Neutrophil (primary cell): ENCODE results near the gene PTCSC3.

ENCODE experiments used
- H3K27ac ChIP-seq: fragments of 200-600 bp; sonication (generic); 2 replicates; pipeline ENCODE4 v1.5.1; 2016; ENCODE audit warnings: mild to moderate bottlenecking, moderate library complexity
- H3K27me3 ChIP-seq: fragments of 200-600 bp; sonication (generic); 2 replicates; pipeline ENCODE4 v1.6.0; 2016; ENCODE audit warnings: mild to moderate bottlenecking
- H3K36me3 ChIP-seq: fragments of 200-600 bp; sonication (generic); 2 replicates; pipeline ENCODE4 v1.5.1; 2017
- H3K4me1 ChIP-seq, 2 experiments: fragments of 200-600 bp in 1 of 2; sonication (generic) in 1 of 2; 1 replicate in 1 of 2; 2 replicates in 1 of 2; pipeline versions ENCODE4 v1.5.1 to v1.6.1; 2013 to 2016; ENCODE audit warnings: low read depth in 1 of 2, low read length in 1 of 2, mild to moderate bottlenecking in 1 of 2, moderate library complexity in 1 of 2; ENCODE audit not compliant: control insufficient read depth in 1 of 2, insufficient read depth in 1 of 2
- H3K4me3 ChIP-seq, 2 experiments: fragments of 200-600 bp in 1 of 2; sonication (generic) in 1 of 2; 1 replicate in 1 of 2; 2 replicates in 1 of 2; pipeline ENCODE4 v1.5.1; 2013 to 2016; ENCODE audit warnings: low read depth in 1 of 2, low read length in 1 of 2, mild to moderate bottlenecking in 1 of 2, moderate library complexity in 1 of 2
- H3K9me3 ChIP-seq: fragments of 200-600 bp; sonication (generic); 2 replicates; pipeline ENCODE4 v1.5.1; 2016
- TF ChIP-seq, protein P1 (sequence below): fragments of 200-600 bp; sonication (generic); IDR thresholded peaks from 2 replicates; pipeline ENCODE4 v1.5.1; 2016; ENCODE audit warnings: antibody characterized with exemption

PTCSC3 gene

GRCh38 chr14:36212987-36213386 lies 36.5 kb upstream of the PTCSC3 start:
- Histone ChIP-seq H3K9me3 (no peaks in the 10 kb centered on the region), H3K36me3 (no peaks in the 10 kb centered on the region), H3K4me3 (no peak overlapping the region), H3K4me1 (no peaks in the 10 kb centered on the region), H3K27me3 (peaks cover 31% of the 10 kb centered on the region), H3K27ac (no peak overlapping the region)
- TF ChIP-seq, protein P1, sequence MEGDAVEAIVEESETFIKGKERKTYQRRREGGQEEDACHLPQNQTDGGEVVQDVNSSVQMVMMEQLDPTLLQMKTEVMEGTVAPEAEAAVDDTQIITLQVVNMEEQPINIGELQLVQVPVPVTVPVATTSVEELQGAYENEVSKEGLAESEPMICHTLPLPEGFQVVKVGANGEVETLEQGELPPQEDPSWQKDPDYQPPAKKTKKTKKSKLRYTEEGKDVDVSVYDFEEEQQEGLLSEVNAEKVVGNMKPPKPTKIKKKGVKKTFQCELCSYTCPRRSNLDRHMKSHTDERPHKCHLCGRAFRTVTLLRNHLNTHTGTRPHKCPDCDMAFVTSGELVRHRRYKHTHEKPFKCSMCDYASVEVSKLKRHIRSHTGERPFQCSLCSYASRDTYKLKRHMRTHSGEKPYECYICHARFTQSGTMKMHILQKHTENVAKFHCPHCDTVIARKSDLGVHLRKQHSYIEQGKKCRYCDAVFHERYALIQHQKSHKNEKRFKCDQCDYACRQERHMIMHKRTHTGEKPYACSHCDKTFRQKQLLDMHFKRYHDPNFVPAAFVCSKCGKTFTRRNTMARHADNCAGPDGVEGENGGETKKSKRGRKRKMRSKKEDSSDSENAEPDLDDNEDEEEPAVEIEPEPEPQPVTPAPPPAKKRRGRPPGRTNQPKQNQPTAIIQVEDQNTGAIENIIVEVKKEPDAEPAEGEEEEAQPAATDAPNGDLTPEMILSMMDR, result no peak

- no peak overlapping the region for H3K27ac ChIP-seq
- no peaks in the 10 kb centered on the region for H3K36me3 ChIP-seq
- H3K4me1 ChIP-seq, result no peaks in the 10 kb centered on the region
- H3K9me3 ChIP-seq, result no peaks in the 10 kb centered on the region
- TF ChIP-seq, protein P1, result no peak
- no peak overlapping the region for H3K4me3 ChIP-seq
- peaks cover 27% of the 10 kb centered on the region for H3K27me3 ChIP-seq
These were observed 36.1 kb upstream of the PTCSC3 start for GRCh38 chr14:36212577-36212976.

GRCh38 chr14:36208690-36209278 lies 32.3 kb upstream of the PTCSC3 start:
- no peak overlapping the region for H3K27ac ChIP-seq
- no peaks in the 10 kb centered on the region for H3K9me3 ChIP-seq
- no peak overlapping the region for H3K4me3 ChIP-seq
- peaks cover 10% of the 10 kb centered on the region for H3K27me3 ChIP-seq
- H3K4me1 ChIP-seq, result no peaks in the 10 kb centered on the region
- no peaks in the 10 kb centered on the region for H3K36me3 ChIP-seq
- TF ChIP-seq, protein P1, result no peak

DNA sequence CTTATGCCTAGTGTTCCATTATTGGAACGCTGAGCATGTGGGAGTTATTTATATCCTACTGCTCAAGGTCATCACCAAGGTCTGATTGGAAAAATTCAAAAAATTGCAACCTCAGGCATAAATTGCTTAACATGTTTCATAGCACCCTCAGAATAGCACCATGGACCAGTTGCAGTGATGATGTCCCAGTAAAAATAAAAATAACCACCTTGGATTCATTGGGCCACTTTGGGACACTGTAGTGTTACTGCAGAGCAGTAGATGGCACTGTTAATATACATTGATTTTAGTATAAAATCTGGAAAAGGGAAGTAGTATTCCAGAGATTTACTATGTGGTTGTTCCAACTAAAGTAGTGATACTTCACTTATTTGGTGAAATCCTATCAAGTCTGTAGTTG lies 31.0 kb upstream of the PTCSC3 start:
- TF ChIP-seq, protein P1, result no peak
- no peaks in the 10 kb centered on the region for H3K36me3 ChIP-seq
- no peaks in the 10 kb centered on the region for H3K4me1 ChIP-seq
- H3K4me3 ChIP-seq, result no peak overlapping the region
- H3K27me3 ChIP-seq, result peaks cover under 1% of the 10 kb centered on the region
- H3K27ac ChIP-seq, result no peak overlapping the region
- no peaks in the 10 kb centered on the region for H3K9me3 ChIP-seq

GRCh38 chr14:36204461-36205073 lies 28.0 kb upstream of the PTCSC3 start:
- H3K36me3 ChIP-seq, result no peaks in the 10 kb centered on the region
- H3K27ac ChIP-seq, result no peak overlapping the region
- TF ChIP-seq, protein P1, result no peak
- H3K9me3 ChIP-seq, result no peaks in the 10 kb centered on the region
- no peaks in the 10 kb centered on the region for H3K27me3 ChIP-seq
- no peak overlapping the region for H3K4me3 ChIP-seq
- no peaks in the 10 kb centered on the region for H3K4me1 ChIP-seq
